C4-2B (cell line): Measurements from ENCODE around the gene ABCA5.

ENCODE experiments used
- ZFX ChIP-seq: fragments of 450-650 bp; IDR thresholded peaks from 2 replicates; pipeline ENCODE4 v1.6.1; 2017
- TF ChIP-seq, protein P1 (sequence below): fragments of 450-650 bp; conservative IDR thresholded peaks from 2 replicates; pipeline ENCODE4 v1.5.1; 2017; ENCODE audit warnings: mild to moderate bottlenecking

DNA sequence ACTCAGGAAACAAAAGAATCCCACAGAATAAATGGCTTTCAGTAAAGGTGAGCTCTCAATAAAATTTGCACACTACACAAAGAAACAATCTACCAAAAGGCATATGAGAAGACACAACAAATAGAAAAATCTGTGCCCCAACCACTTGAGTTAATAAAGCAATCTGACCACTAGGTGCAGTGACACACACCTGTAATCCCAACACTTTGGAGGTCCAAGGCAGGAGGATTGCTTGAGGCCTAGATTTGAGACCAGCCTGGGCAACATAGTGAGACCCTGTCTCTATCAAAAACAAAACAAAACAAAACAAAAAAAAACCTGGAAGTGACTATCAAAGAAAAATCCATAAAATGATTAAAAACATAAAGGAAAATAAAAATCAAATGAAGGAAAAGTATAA is 9.6 kb upstream of the ABCA5 start:
- TF ChIP-seq, protein P1, sequence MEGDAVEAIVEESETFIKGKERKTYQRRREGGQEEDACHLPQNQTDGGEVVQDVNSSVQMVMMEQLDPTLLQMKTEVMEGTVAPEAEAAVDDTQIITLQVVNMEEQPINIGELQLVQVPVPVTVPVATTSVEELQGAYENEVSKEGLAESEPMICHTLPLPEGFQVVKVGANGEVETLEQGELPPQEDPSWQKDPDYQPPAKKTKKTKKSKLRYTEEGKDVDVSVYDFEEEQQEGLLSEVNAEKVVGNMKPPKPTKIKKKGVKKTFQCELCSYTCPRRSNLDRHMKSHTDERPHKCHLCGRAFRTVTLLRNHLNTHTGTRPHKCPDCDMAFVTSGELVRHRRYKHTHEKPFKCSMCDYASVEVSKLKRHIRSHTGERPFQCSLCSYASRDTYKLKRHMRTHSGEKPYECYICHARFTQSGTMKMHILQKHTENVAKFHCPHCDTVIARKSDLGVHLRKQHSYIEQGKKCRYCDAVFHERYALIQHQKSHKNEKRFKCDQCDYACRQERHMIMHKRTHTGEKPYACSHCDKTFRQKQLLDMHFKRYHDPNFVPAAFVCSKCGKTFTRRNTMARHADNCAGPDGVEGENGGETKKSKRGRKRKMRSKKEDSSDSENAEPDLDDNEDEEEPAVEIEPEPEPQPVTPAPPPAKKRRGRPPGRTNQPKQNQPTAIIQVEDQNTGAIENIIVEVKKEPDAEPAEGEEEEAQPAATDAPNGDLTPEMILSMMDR: no peak
- no peak for TF ChIP-seq ZFX
